Measurements from ENCODE around the gene NOS1AP. TPM values are rescaled to one million over a fixed set of nuclear protein-coding genes. Genes with fewer than 3 reads are reported as not detected.

The NOS1AP gene
- total RNA-seq, 1 donor from 2014 or later = 1.3 TPM

GRCh38 chr1:162088281-162088969 is 18.9 kb downstream of the NOS1AP start:
- DNase-seq (ENCODE audit: low spot score) = no peak

GRCh38 chr1:162089748-162090147 is 20.3 kb downstream of the NOS1AP start:
- DNase-seq (ENCODE audit: low spot score) = no peak

- no peak for DNase-seq (ENCODE audit: low spot score)
These were observed 20.9 kb downstream of the NOS1AP start for GRCh38 chr1:162090378-162090777.

GRCh38 chr1:162091681-162092524 is 22.4 kb downstream of the NOS1AP start:
- DNase-seq (ENCODE audit: low spot score) = no peak

- no peak for DNase-seq (ENCODE audit: low spot score)
These were observed 23.6 kb downstream of the NOS1AP start for GRCh38 chr1:162093095-162093494.

- DNase-seq (ENCODE audit: low spot score) = no peak
These were observed 24.8 kb downstream of the NOS1AP start for GRCh38 chr1:162094271-162094670.

GRCh38 chr1:162094723-162095122 is 25.2 kb downstream of the NOS1AP start:
- no peak for DNase-seq (ENCODE audit: low spot score)

- DNase-seq (ENCODE audit: low spot score) = no peak
These were observed 38.4 kb downstream of the NOS1AP start for GRCh38 chr1:162107911-162108310.

- DNase-seq (ENCODE audit: low spot score) = no peak
These were observed 38.9 kb downstream of the NOS1AP start for GRCh38 chr1:162108426-162108825.

GRCh38 chr1:162110910-162111309 is 41.4 kb downstream of the NOS1AP start:
- no peak for DNase-seq (ENCODE audit: low spot score)

- no peak for DNase-seq (ENCODE audit: low spot score)
These were observed 42.1 kb downstream of the NOS1AP start for GRCh38 chr1:162111572-162111971.

- no peak for DNase-seq (ENCODE audit: low spot score)
These were observed 43.9 kb downstream of the NOS1AP start for GRCh38 chr1:162113419-162113818.

GRCh38 chr1:162117039-162117774 is 47.7 kb downstream of the NOS1AP start:
- no peak for DNase-seq (ENCODE audit: low spot score)

- no peak for DNase-seq (ENCODE audit: low spot score)
These were observed 48.6 kb downstream of the NOS1AP start for GRCh38 chr1:162118063-162118462.

GRCh38 chr1:162128693-162129356 is 59.3 kb downstream of the NOS1AP start:
- no peak for DNase-seq (ENCODE audit: low spot score)

- no peak for DNase-seq (ENCODE audit: low spot score)
These were observed 60.8 kb downstream of the NOS1AP start for GRCh38 chr1:162130308-162130707.

- no peak for DNase-seq (ENCODE audit: low spot score)
These were observed 62.2 kb downstream of the NOS1AP start for GRCh38 chr1:162131400-162132321.

- no peak for DNase-seq (ENCODE audit: low spot score)
These were observed 64.1 kb downstream of the NOS1AP start for GRCh38 chr1:162133566-162133965.

GRCh38 chr1:162134646-162135045 is 65.2 kb downstream of the NOS1AP start:
- no peak for DNase-seq (ENCODE audit: low spot score)

GRCh38 chr1:162135271-162135775 is 65.8 kb downstream of the NOS1AP start:
- DNase-seq (ENCODE audit: low spot score) = no peak
